ENCODE data around the gene GOLGA8T.
"Not testable (repeated sequence)": the region's sequence is repeated elsewhere in the genome, so short reads cannot be mapped to it uniquely, and the experiment has no call there.

The GOLGA8T gene

GRCh38 chr15:30134751-30135150, at the start of gene GOLGA8T:
TSS of gene GOLGA8T (plus strand) at chr15:30135051. CDS start at chr15:30135149, 98 bp downstream.
- H3K4me3 ChIP-seq (ENCODE audit: low read length), result not testable (repeated sequence)

- H3K4me3 ChIP-seq (ENCODE audit: low read length), result not testable (repeated sequence)
Measured at GRCh38 chr15:30097827-30098226, 37.0 kb upstream of the GOLGA8T start.

- H3K4me3 ChIP-seq (ENCODE audit: low read length), result not testable (repeated sequence)
Measured at GRCh38 chr15:30102890-30103289, 32.0 kb upstream of the GOLGA8T start.

- not testable (repeated sequence) for H3K4me3 ChIP-seq (ENCODE audit: low read length)
Measured at GRCh38 chr15:30103941-30104507, 30.8 kb upstream of the GOLGA8T start.

GRCh38 chr15:30110591-30110990, 24.3 kb upstream of the GOLGA8T start:
- not testable (repeated sequence) for H3K4me3 ChIP-seq (ENCODE audit: low read length)

GRCh38 chr15:30130066-30130465, 4.8 kb upstream of the GOLGA8T start:
- not testable (repeated sequence) for H3K4me3 ChIP-seq (ENCODE audit: low read length)

- not testable (repeated sequence) for H3K4me3 ChIP-seq (ENCODE audit: low read length)
Measured at GRCh38 chr15:30143246-30143645, 8.4 kb downstream of the GOLGA8T start.

- H3K4me3 ChIP-seq (ENCODE audit: low read length), result not testable (repeated sequence)
Measured at GRCh38 chr15:30149891-30150290, 15.0 kb downstream of the GOLGA8T start.

- not testable (repeated sequence) for H3K4me3 ChIP-seq (ENCODE audit: low read length)
Measured at GRCh38 chr15:30162479-30163357, 27.9 kb downstream of the GOLGA8T start.

- not testable (repeated sequence) for H3K4me3 ChIP-seq (ENCODE audit: low read length)
Measured at GRCh38 chr15:30163759-30164158, 28.9 kb downstream of the GOLGA8T start.

GRCh38 chr15:30164257-30164656, 29.4 kb downstream of the GOLGA8T start:
- not testable (repeated sequence) for H3K4me3 ChIP-seq (ENCODE audit: low read length)

- not testable (repeated sequence) for H3K4me3 ChIP-seq (ENCODE audit: low read length)
Measured at GRCh38 chr15:30167403-30167802, 32.6 kb downstream of the GOLGA8T start.

GRCh38 chr15:30167886-30168285, 33.0 kb downstream of the GOLGA8T start:
- H3K4me3 ChIP-seq (ENCODE audit: low read length), result not testable (repeated sequence)

GRCh38 chr15:30171452-30171851, 36.6 kb downstream of the GOLGA8T start:
- H3K4me3 ChIP-seq (ENCODE audit: low read length), result not testable (repeated sequence)

GRCh38 chr15:30173041-30173608, 38.3 kb downstream of the GOLGA8T start:
- not testable (repeated sequence) for H3K4me3 ChIP-seq (ENCODE audit: low read length)

- H3K4me3 ChIP-seq (ENCODE audit: low read length), result not testable (repeated sequence)
Measured at GRCh38 chr15:30175291-30175690, 40.4 kb downstream of the GOLGA8T start.

GRCh38 chr15:30176613-30177012, 41.8 kb downstream of the GOLGA8T start:
- H3K4me3 ChIP-seq (ENCODE audit: low read length), result not testable (repeated sequence)

- H3K4me3 ChIP-seq (ENCODE audit: low read length), result not testable (repeated sequence)
Measured at GRCh38 chr15:30179814-30180213, 45.0 kb downstream of the GOLGA8T start.

- H3K4me3 ChIP-seq (ENCODE audit: low read length), result not testable (repeated sequence)
Measured at GRCh38 chr15:30185495-30185894, 50.6 kb downstream of the GOLGA8T start.

- H3K4me3 ChIP-seq (ENCODE audit: low read length), result not testable (repeated sequence)
Measured at GRCh38 chr15:30187429-30187828, 52.6 kb downstream of the GOLGA8T start.

GRCh38 chr15:30189754-30190153, 54.9 kb downstream of the GOLGA8T start:
- not testable (repeated sequence) for H3K4me3 ChIP-seq (ENCODE audit: low read length)

GRCh38 chr15:30191143-30191542, 56.3 kb downstream of the GOLGA8T start:
- not testable (repeated sequence) for H3K4me3 ChIP-seq (ENCODE audit: low read length)
